ENCODE data around the gene GPATCH4. TPM values are rescaled to one million over a fixed set of nuclear protein-coding genes. Genes with fewer than 3 reads are reported as not detected.
A peak's percentile ranks its signal among the peaks of the same experiment; 100 is the strongest.

GPATCH4 gene
- total RNA-seq, 1 experiment from 2014 or later: 84.2 TPM

DNA sequence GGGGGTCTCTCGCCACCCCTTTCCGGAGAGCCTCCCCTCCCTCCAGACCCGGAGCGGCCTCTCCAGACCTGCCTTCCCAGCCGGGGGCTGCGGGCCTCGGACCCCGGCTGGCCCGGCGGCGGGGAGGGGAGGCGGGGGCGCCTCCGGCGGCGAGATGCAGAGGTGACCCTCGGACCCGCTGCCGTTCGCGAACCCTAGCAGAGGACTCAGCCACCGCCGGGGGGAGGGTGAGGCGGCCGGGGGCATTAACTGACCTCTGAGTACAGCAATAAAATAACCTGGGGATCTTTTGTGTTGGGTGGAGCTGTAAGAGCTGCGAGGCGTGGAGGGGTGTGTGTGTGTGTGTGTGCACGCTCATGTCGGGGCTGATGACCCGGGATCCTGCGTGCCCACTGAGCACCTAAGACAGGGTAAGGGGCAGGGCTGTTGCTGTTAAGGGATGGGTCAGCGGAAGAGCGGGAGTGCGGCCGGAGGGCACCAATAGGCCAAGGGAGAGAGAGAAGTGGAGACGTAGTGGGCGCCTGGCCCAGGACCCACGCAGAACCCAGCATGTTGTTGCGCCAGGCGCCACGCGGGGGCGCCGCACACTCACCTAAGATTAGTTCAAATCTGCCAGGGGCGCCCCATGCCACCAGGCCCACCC lies 24.3 kb upstream of the GPATCH4 start:
- no TSS peak for BruUV-seq (replicated peaks)
- H3K4me3 ChIP-seq (ENCODE audit: low read depth, low read length, poor library complexity, severe bottlenecking): peak overlapping the region; percentile 36
- no peaks in the 10 kb centered on the region for H3K36me3 ChIP-seq (ENCODE audit: insufficient read depth, low read length, poor library complexity, severe bottlenecking)
- peaks cover 16% of the 10 kb centered on the region for H3K4me1 ChIP-seq (ENCODE audit: insufficient read depth, low read length, poor library complexity, severe bottlenecking)
- CTCF ChIA-PET: interaction anchor here (0.6 to 1.1 kb wide), 3 partner anchors 15 to 52 kb away, joined by 3 to 6 read pairs (median 3); no protein-coding TSS in a partner anchor
- peaks cover 58% of the 10 kb centered on the region for H3K27me3 ChIP-seq (replicated peaks; ENCODE audit: insufficient read depth, low read depth, low read length, poor library complexity)
- intact Hi-C loops (cut with micrococcal nuclease; ENCODE audit: unreplicated experiment): loop anchor here (1.0 to 2.0 kb wide), 2 partner anchors 32 to 53 kb away; no protein-coding TSS in a partner anchor
- no peak overlapping the region for H3K27ac ChIP-seq (ENCODE audit: low read depth, low read length, poor library complexity, severe bottlenecking)
- POLR2A ChIA-PET (ENCODE audit: low non-redundant PET): no interaction called here
- H3K9me3 ChIP-seq (ENCODE audit: low read depth, low read length, poor library complexity, severe bottlenecking): no peaks in the 10 kb centered on the region
- TF ChIP-seq CTCF (conservative IDR thresholded peaks at IDR 0.05; ENCODE audit: low read depth, low read length): peak; percentile 90
- peak; percentile 92 for TF ChIP-seq EZH2 (IDR thresholded peaks at IDR 0.05; ENCODE audit: borderline replicate concordance, low read depth, low read length, poor library complexity, severe bottlenecking)
- DNase-seq (ENCODE audit: low spot score): peak; percentile 64

DNA sequence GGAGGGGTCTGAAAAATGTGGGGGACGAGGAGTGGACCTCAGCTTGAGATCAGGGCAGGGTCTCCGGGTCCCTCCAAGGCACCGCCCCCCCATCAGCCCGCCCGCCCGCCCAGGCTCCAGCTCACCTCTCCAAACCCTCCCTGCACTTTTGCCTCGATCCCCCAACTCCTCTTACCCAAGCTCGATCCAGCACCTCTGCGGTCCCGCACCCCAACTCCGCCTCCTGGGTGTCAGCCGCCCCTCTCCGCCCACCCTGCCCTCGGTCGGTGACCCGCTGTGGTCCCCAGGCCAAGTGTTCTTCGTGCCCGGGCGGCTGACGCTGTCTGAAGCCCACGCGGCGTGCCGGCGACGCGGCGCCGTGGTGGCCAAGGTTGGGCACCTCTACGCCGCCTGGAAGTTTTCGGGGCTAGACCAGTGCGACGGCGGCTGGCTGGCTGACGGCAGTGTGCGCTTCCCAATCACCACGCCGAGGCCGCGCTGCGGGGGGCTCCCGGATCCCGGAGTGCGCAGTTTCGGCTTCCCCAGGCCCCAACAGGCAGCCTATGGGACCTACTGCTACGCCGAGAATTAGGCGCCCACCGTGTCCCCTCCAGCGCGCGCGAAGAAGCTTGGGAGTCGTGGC lies 23.6 kb upstream of the GPATCH4 start:
- ChIA-PET POLR2A (ENCODE audit: low non-redundant PET) (no interaction called here), CTCF (interaction anchor here (0.6 to 1.6 kb wide), 9 partner anchors 10 to 101 kb away, joined by 3 to 7 read pairs (median 5); no protein-coding TSS in a partner anchor)
- Histone ChIP-seq H3K36me3 (ENCODE audit: insufficient read depth, low read length, poor library complexity, severe bottlenecking) (no peaks in the 10 kb centered on the region), H3K27me3 (replicated peaks; ENCODE audit: insufficient read depth, low read depth, low read length, poor library complexity) (peaks cover 58% of the 10 kb centered on the region), H3K9me3 (ENCODE audit: low read depth, low read length, poor library complexity, severe bottlenecking) (no peaks in the 10 kb centered on the region), H3K4me3 (ENCODE audit: low read depth, low read length, poor library complexity, severe bottlenecking) (peak overlapping the region; percentile 36), H3K4me1 (ENCODE audit: insufficient read depth, low read length, poor library complexity, severe bottlenecking) (peaks cover 16% of the 10 kb centered on the region), H3K27ac (ENCODE audit: low read depth, low read length, poor library complexity, severe bottlenecking) (no peak overlapping the region)
- DNase-seq (ENCODE audit: low spot score): no peak
- BruUV-seq (replicated peaks): no TSS peak
- TF ChIP-seq CTCF (conservative IDR thresholded peaks at IDR 0.05; ENCODE audit: low read depth, low read length) (no peak), EZH2 (IDR thresholded peaks at IDR 0.05; ENCODE audit: borderline replicate concordance, low read depth, low read length, poor library complexity, severe bottlenecking) (no peak)
- intact Hi-C loops (cut with micrococcal nuclease; ENCODE audit: unreplicated experiment): no loop called here

DNA sequence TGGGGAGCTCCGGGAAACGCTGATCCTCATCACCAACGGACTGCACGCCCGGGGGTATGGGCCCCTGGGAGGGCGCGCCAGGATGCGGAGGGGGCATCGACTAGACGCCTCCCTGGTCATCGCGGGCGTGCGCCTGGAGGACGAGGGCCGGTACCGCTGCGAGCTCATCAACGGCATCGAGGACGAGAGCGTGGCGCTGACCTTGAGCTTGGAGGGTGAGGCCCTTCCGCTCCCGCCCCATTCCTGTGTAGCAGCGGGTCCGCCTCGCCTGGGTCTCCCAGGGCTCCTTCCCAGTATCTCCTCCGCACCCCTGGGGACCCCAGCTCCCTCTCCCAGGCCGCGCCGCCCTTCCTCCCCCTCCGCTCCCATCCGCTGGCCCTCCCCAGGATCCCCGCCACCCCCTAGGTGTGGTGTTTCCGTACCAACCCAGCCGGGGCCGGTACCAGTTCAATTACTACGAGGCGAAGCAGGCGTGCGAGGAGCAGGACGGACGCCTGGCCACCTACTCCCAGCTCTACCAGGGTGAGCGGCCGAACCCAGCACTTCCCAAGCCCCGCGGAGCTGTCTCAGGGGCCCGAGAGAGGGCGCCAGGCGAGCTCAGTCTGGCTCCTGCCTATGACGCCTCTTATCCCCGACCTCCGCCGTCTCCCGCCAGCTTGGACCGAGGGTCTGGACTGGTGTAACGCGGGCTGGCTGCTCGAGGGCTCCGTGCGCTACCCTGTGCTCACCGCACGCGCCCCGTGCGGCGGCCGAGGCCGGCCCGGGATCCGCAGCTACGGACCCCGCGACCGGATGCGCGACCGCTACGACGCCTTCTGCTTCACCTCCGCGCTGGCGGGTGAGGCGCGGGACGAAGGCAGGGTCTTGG lies 22.9 kb upstream of the GPATCH4 start:
- TF ChIP-seq EZH2 (IDR thresholded peaks at IDR 0.05; ENCODE audit: borderline replicate concordance, low read depth, low read length, poor library complexity, severe bottlenecking) (peak; percentile 38), CTCF (conservative IDR thresholded peaks at IDR 0.05; ENCODE audit: low read depth, low read length) (peak; percentile 63)
- CTCF ChIA-PET: interaction anchor here (0.6 to 1.6 kb wide), 13 partner anchors 9 to 102 kb away, joined by 3 to 7 read pairs (median 4); partner anchors contain the start of gene CRABP2
- Histone ChIP-seq H3K9me3 (ENCODE audit: low read depth, low read length, poor library complexity, severe bottlenecking) (no peaks in the 10 kb centered on the region), H3K36me3 (ENCODE audit: insufficient read depth, low read length, poor library complexity, severe bottlenecking) (no peaks in the 10 kb centered on the region), H3K4me1 (ENCODE audit: insufficient read depth, low read length, poor library complexity, severe bottlenecking) (peaks cover 16% of the 10 kb centered on the region), H3K27me3 (replicated peaks; ENCODE audit: insufficient read depth, low read depth, low read length, poor library complexity) (peaks cover 61% of the 10 kb centered on the region), H3K4me3 (ENCODE audit: low read depth, low read length, poor library complexity, severe bottlenecking) (peak overlapping the region; percentile 36), H3K27ac (ENCODE audit: low read depth, low read length, poor library complexity, severe bottlenecking) (no peak overlapping the region)
- BruUV-seq (replicated peaks): no TSS peak
- POLR2A ChIA-PET (ENCODE audit: low non-redundant PET): no interaction called here
- intact Hi-C loops (cut with micrococcal nuclease; ENCODE audit: unreplicated experiment): no loop called here
- peak; percentile 68 for DNase-seq (ENCODE audit: low spot score)

Data from A673 (cell line).